ENCODE results near the gene ZBTB44.
"Not testable (repeated sequence)": the region's sequence is repeated elsewhere in the genome, so short reads cannot be mapped to it uniquely, and the experiment has no call there.

ZBTB44 gene

GRCh38 chr11:130299978-130300377 lies 14.7 kb downstream of the ZBTB44 start:
- no peak for TF ChIP-seq CTCF (IDR thresholded peaks at IDR 0.05; ENCODE audit: borderline replicate concordance, insufficient read depth, low read depth, low read length)
- no peak overlapping the region for H3K4me3 ChIP-seq (ENCODE audit: low read depth, low read length)

GRCh38 chr11:130295657-130296056 lies 19.1 kb downstream of the ZBTB44 start:
- no peak overlapping the region for H3K4me3 ChIP-seq (ENCODE audit: low read depth, low read length)
- no peak for TF ChIP-seq CTCF (IDR thresholded peaks at IDR 0.05; ENCODE audit: borderline replicate concordance, insufficient read depth, low read depth, low read length)

- TF ChIP-seq CTCF (IDR thresholded peaks at IDR 0.05; ENCODE audit: borderline replicate concordance, insufficient read depth, low read depth, low read length), result no peak
- no peak overlapping the region for H3K4me3 ChIP-seq (ENCODE audit: low read depth, low read length)
Observed at GRCh38 chr11:130282111-130282510, 32.6 kb downstream of the ZBTB44 start.

GRCh38 chr11:130281341-130281740 lies 33.4 kb downstream of the ZBTB44 start:
- not testable (repeated sequence) for H3K4me3 ChIP-seq (ENCODE audit: low read depth, low read length)

- TF ChIP-seq CTCF (IDR thresholded peaks at IDR 0.05; ENCODE audit: borderline replicate concordance, insufficient read depth, low read depth, low read length), result no peak
- H3K4me3 ChIP-seq (ENCODE audit: low read depth, low read length), result no peak overlapping the region
Observed at GRCh38 chr11:130279989-130280388, 34.7 kb downstream of the ZBTB44 start.

- TF ChIP-seq CTCF (IDR thresholded peaks at IDR 0.05; ENCODE audit: borderline replicate concordance, insufficient read depth, low read depth, low read length), result no peak
- no peak overlapping the region for H3K4me3 ChIP-seq (ENCODE audit: low read depth, low read length)
Observed at GRCh38 chr11:130278745-130279144, 36.0 kb downstream of the ZBTB44 start.

GRCh38 chr11:130278151-130278550 lies 36.6 kb downstream of the ZBTB44 start:
- no peak for TF ChIP-seq CTCF (IDR thresholded peaks at IDR 0.05; ENCODE audit: borderline replicate concordance, insufficient read depth, low read depth, low read length)
- no peak overlapping the region for H3K4me3 ChIP-seq (ENCODE audit: low read depth, low read length)

GRCh38 chr11:130272336-130272735 lies 42.4 kb downstream of the ZBTB44 start:
- no peak for TF ChIP-seq CTCF (IDR thresholded peaks at IDR 0.05; ENCODE audit: borderline replicate concordance, insufficient read depth, low read depth, low read length)
- H3K4me3 ChIP-seq (ENCODE audit: low read depth, low read length), result no peak overlapping the region
